ENCODE data around the gene THSD4.

The THSD4 gene

GRCh38 chr15:71454462-71454996 lies 339.3 kb downstream of the THSD4 start:
- H3K27me3 ChIP-seq (ENCODE audit: low read depth) = no peaks in the 10 kb centered on the region
- H3K4me3 ChIP-seq = no peak overlapping the region
- DNase-seq (ENCODE audit: low spot score in 2 of 2) = no peak
- H3K36me3 ChIP-seq (replicated peaks) = no peaks in the 10 kb centered on the region
- H3K4me1 ChIP-seq = no peaks in the 10 kb centered on the region
- in situ Hi-C loops (cut with MboI; ENCODE audit: low sequenced_read_pairs) = no loop called here
- no peaks in the 10 kb centered on the region for H3K9me3 ChIP-seq

- Histone ChIP-seq H3K36me3 (replicated peaks) (no peaks in the 10 kb centered on the region), H3K27me3 (ENCODE audit: low read depth) (no peaks in the 10 kb centered on the region), H3K4me1 (no peaks in the 10 kb centered on the region), H3K9me3 (no peaks in the 10 kb centered on the region), H3K4me3 (no peak overlapping the region)
- in situ Hi-C loops (cut with MboI; ENCODE audit: low sequenced_read_pairs) = no loop called here
- no peak for DNase-seq (ENCODE audit: low spot score in 2 of 2)
Observed at GRCh38 chr15:71455107-71455506, 339.8 kb downstream of the THSD4 start.

- in situ Hi-C loops (cut with MboI; ENCODE audit: low sequenced_read_pairs) = no loop called here
- H3K27me3 ChIP-seq (ENCODE audit: low read depth) = no peaks in the 10 kb centered on the region
- no peaks in the 10 kb centered on the region for H3K36me3 ChIP-seq (replicated peaks)
- no peaks in the 10 kb centered on the region for H3K9me3 ChIP-seq
- H3K4me1 ChIP-seq = no peaks in the 10 kb centered on the region
- no peak overlapping the region for H3K4me3 ChIP-seq
- no peak for DNase-seq (ENCODE audit: low spot score in 2 of 2)
Observed at GRCh38 chr15:71455878-71456277, 340.6 kb downstream of the THSD4 start.

GRCh38 chr15:71456362-71456761 lies 341.1 kb downstream of the THSD4 start:
- in situ Hi-C loops (cut with MboI; ENCODE audit: low sequenced_read_pairs) = no loop called here
- H3K27me3 ChIP-seq (ENCODE audit: low read depth) = no peaks in the 10 kb centered on the region
- H3K9me3 ChIP-seq = no peaks in the 10 kb centered on the region
- H3K4me1 ChIP-seq = no peaks in the 10 kb centered on the region
- H3K36me3 ChIP-seq (replicated peaks) = no peaks in the 10 kb centered on the region
- no peak for DNase-seq (ENCODE audit: low spot score in 2 of 2)
- H3K4me3 ChIP-seq = no peak overlapping the region

GRCh38 chr15:71456811-71457210 lies 341.5 kb downstream of the THSD4 start:
- Histone ChIP-seq H3K27me3 (ENCODE audit: low read depth) (no peaks in the 10 kb centered on the region), H3K4me1 (no peaks in the 10 kb centered on the region), H3K36me3 (replicated peaks) (no peaks in the 10 kb centered on the region), H3K4me3 (no peak overlapping the region), H3K9me3 (no peaks in the 10 kb centered on the region)
- in situ Hi-C loops (cut with MboI; ENCODE audit: low sequenced_read_pairs) = no loop called here
- no peak for DNase-seq (ENCODE audit: low spot score in 2 of 2)

GRCh38 chr15:71458089-71458660 lies 342.9 kb downstream of the THSD4 start:
- H3K4me3 ChIP-seq = no peak overlapping the region
- DNase-seq (ENCODE audit: low spot score in 2 of 2) = no peak
- H3K27me3 ChIP-seq (ENCODE audit: low read depth) = no peaks in the 10 kb centered on the region
- no peaks in the 10 kb centered on the region for H3K9me3 ChIP-seq
- H3K36me3 ChIP-seq (replicated peaks) = no peaks in the 10 kb centered on the region
- H3K4me1 ChIP-seq = no peaks in the 10 kb centered on the region
- in situ Hi-C loops (cut with MboI; ENCODE audit: low sequenced_read_pairs) = no loop called here

- in situ Hi-C loops (cut with MboI; ENCODE audit: low sequenced_read_pairs) = no loop called here
- no peak for DNase-seq (ENCODE audit: low spot score in 2 of 2)
- Histone ChIP-seq H3K4me3 (no peak overlapping the region), H3K36me3 (replicated peaks) (no peaks in the 10 kb centered on the region), H3K9me3 (no peaks in the 10 kb centered on the region), H3K27me3 (ENCODE audit: low read depth) (no peaks in the 10 kb centered on the region), H3K4me1 (no peaks in the 10 kb centered on the region)
Observed at GRCh38 chr15:71461748-71462147, 346.5 kb downstream of the THSD4 start.

- H3K4me1 ChIP-seq = no peaks in the 10 kb centered on the region
- no peak for DNase-seq (ENCODE audit: low spot score in 2 of 2)
- H3K4me3 ChIP-seq = no peak overlapping the region
- in situ Hi-C loops (cut with MboI; ENCODE audit: low sequenced_read_pairs) = no loop called here
- H3K9me3 ChIP-seq = no peaks in the 10 kb centered on the region
- H3K27me3 ChIP-seq (ENCODE audit: low read depth) = no peaks in the 10 kb centered on the region
- H3K36me3 ChIP-seq (replicated peaks) = no peaks in the 10 kb centered on the region
Observed at GRCh38 chr15:71462638-71463037, 347.4 kb downstream of the THSD4 start.

- Histone ChIP-seq H3K4me1 (no peaks in the 10 kb centered on the region), H3K27me3 (ENCODE audit: low read depth) (no peaks in the 10 kb centered on the region), H3K4me3 (no peak overlapping the region), H3K9me3 (no peaks in the 10 kb centered on the region; the same call in 1 of the 2 replicates), H3K36me3 (replicated peaks) (no peaks in the 10 kb centered on the region)
- in situ Hi-C loops (cut with MboI; ENCODE audit: low sequenced_read_pairs) = no loop called here
- DNase-seq (ENCODE audit: low spot score in 2 of 2) = no peak
Observed at GRCh38 chr15:71463156-71463665, 347.9 kb downstream of the THSD4 start.

- H3K4me3 ChIP-seq = no peak overlapping the region
- no peaks in the 10 kb centered on the region for H3K36me3 ChIP-seq (replicated peaks)
- H3K27me3 ChIP-seq (ENCODE audit: low read depth) = no peaks in the 10 kb centered on the region
- no peaks in the 10 kb centered on the region; the same call in 1 of the 2 replicates for H3K9me3 ChIP-seq
- DNase-seq (ENCODE audit: low spot score in 2 of 2) = no peak
- H3K4me1 ChIP-seq = no peaks in the 10 kb centered on the region
- in situ Hi-C loops (cut with MboI; ENCODE audit: low sequenced_read_pairs) = no loop called here
Observed at GRCh38 chr15:71465131-71465955, 350.1 kb downstream of the THSD4 start.

- no peaks in the 10 kb centered on the region for H3K36me3 ChIP-seq (replicated peaks)
Observed at GRCh38 chr15:71468715-71469114, 353.4 kb downstream of the THSD4 start.

GRCh38 chr15:71469413-71469812 lies 354.1 kb downstream of the THSD4 start:
- Histone ChIP-seq H3K4me1 (no peaks in the 10 kb centered on the region), H3K4me3 (no peak overlapping the region), H3K9me3 (no peaks in the 10 kb centered on the region; the same call in 1 of the 2 replicates), H3K36me3 (replicated peaks) (no peaks in the 10 kb centered on the region), H3K27me3 (ENCODE audit: low read depth) (no peaks in the 10 kb centered on the region)
- DNase-seq (ENCODE audit: low spot score in 2 of 2) = peak; percentile 50 to 80
- in situ Hi-C loops (cut with MboI; ENCODE audit: low sequenced_read_pairs) = no loop called here

More at GRCh38 chr15:71468715-71469114, 353.4 kb downstream of the THSD4 start:
- no peak overlapping the region for H3K4me3 ChIP-seq
- no peaks in the 10 kb centered on the region; the same call in 1 of the 2 replicates for H3K9me3 ChIP-seq
- H3K27me3 ChIP-seq (ENCODE audit: low read depth) = no peaks in the 10 kb centered on the region
- no peaks in the 10 kb centered on the region for H3K4me1 ChIP-seq
- in situ Hi-C loops (cut with MboI; ENCODE audit: low sequenced_read_pairs) = no loop called here
- DNase-seq (ENCODE audit: low spot score in 2 of 2) = no peak

GRCh38 chr15:71471347-71471746 lies 356.1 kb downstream of the THSD4 start:
- in situ Hi-C loops (cut with MboI; ENCODE audit: low sequenced_read_pairs) = no loop called here
- no peaks in the 10 kb centered on the region; the same call in 1 of the 2 replicates for H3K9me3 ChIP-seq

GRCh38 chr15:71472566-71472965 lies 357.3 kb downstream of the THSD4 start:
- Histone ChIP-seq H3K27me3 (ENCODE audit: low read depth) (no peaks in the 10 kb centered on the region), H3K9me3 (no peaks in the 10 kb centered on the region; the same call in 1 of the 2 replicates), H3K36me3 (replicated peaks) (no peaks in the 10 kb centered on the region), H3K4me1 (no peaks in the 10 kb centered on the region), H3K4me3 (no peak overlapping the region)
- DNase-seq (ENCODE audit: low spot score in 2 of 2) = no peak
- in situ Hi-C loops (cut with MboI; ENCODE audit: low sequenced_read_pairs) = no loop called here

More at GRCh38 chr15:71471347-71471746, 356.1 kb downstream of the THSD4 start:
- Histone ChIP-seq H3K4me3 (no peak overlapping the region), H3K27me3 (ENCODE audit: low read depth) (no peaks in the 10 kb centered on the region), H3K4me1 (no peaks in the 10 kb centered on the region), H3K36me3 (replicated peaks) (no peaks in the 10 kb centered on the region)
- no peak for DNase-seq (ENCODE audit: low spot score in 2 of 2)

All from HAP-1 (cell line).